ENCODE results near the gene RAB11B.
"Not testable (repeated sequence)": the region's sequence is repeated elsewhere in the genome, so short reads cannot be mapped to it uniquely, and the experiment has no call there.

The RAB11B gene

GRCh38 chr19:8389891-8390616, at the start of gene RAB11B:
Gene RAB11B, plus strand, starts transcription at chr19:8390360. Its CDS starts 57 bp downstream, at chr19:8390417.
- Histone ChIP-seq H3K36me3 (ENCODE audit: insufficient read depth, low read length) (no peaks in the 10 kb centered on the region), H3K27ac (ENCODE audit: low read depth, low read length) (peak within 1 kb of the TSS; percentile 99), H2AFZ (ENCODE audit: low read length, unreplicated experiment) (peak within 1 kb of the TSS; percentile 62), H3K4me3 (ENCODE audit: low read depth, low read length) (peak within 1 kb of the TSS; percentile 98), H3K27me3 (ENCODE audit: insufficient read depth, low read length) (no peaks in the 10 kb centered on the region), H3K4me1 (ENCODE audit: control insufficient read depth, insufficient read depth, low read length, unreplicated experiment) (peaks cover 15% of the 10 kb centered on the region), H3K79me2 (ENCODE audit: control insufficient read depth, insufficient read depth, low read length, unreplicated experiment) (peaks cover 25% of the 10 kb centered on the region)

DNA sequence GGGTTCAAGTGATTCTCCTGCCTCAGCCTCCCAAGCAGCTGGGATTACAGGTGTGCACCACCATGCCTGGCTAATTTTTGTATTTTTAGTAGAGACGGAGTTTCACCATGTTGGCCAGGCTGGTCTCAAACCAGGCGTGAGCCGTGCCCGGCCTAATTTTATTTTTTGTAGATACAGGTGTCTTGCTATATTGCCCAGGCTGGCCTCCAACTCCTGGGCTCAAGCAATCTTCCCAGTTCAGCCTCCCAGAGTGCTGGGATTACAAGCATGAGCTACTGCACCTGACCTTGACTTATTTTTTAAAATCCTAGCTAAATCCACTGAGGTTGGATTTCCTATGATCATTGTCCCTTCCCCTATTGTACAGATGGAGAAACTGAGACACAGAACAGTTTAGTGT, 48.7 kb upstream of the RAB11B start:
- not testable (repeated sequence) for H2AFZ ChIP-seq (ENCODE audit: low read length, unreplicated experiment); H3K27ac ChIP-seq (ENCODE audit: low read depth, low read length); H3K4me3 ChIP-seq (ENCODE audit: low read depth, low read length); H3K36me3 ChIP-seq (ENCODE audit: insufficient read depth, low read length); H3K79me2 ChIP-seq (ENCODE audit: control insufficient read depth, insufficient read depth, low read length, unreplicated experiment); H3K4me1 ChIP-seq (ENCODE audit: control insufficient read depth, insufficient read depth, low read length, unreplicated experiment)
- peaks cover 10% of the 10 kb centered on the region; the same call in 1 of the 2 replicates for H3K27me3 ChIP-seq (ENCODE audit: insufficient read depth, low read length)

- peaks cover 10% of the 10 kb centered on the region; the same call in 1 of the 2 replicates for H3K27me3 ChIP-seq (ENCODE audit: insufficient read depth, low read length)
- no peak overlapping the region for H3K27ac ChIP-seq (ENCODE audit: low read depth, low read length)
- H3K79me2 ChIP-seq (ENCODE audit: control insufficient read depth, insufficient read depth, low read length, unreplicated experiment), result no peaks in the 10 kb centered on the region
- H3K36me3 ChIP-seq (ENCODE audit: insufficient read depth, low read length), result no peaks in the 10 kb centered on the region
- no peaks in the 10 kb centered on the region for H3K4me1 ChIP-seq (ENCODE audit: control insufficient read depth, insufficient read depth, low read length, unreplicated experiment)
- no peak overlapping the region for H2AFZ ChIP-seq (ENCODE audit: low read length, unreplicated experiment)
- no peak overlapping the region for H3K4me3 ChIP-seq (ENCODE audit: low read depth, low read length)
Measured at GRCh38 chr19:8342316-8342683, 47.9 kb upstream of the RAB11B start.

- peak within 1 kb of the TSS; percentile 63 for H3K4me3 ChIP-seq (ENCODE audit: low read depth, low read length)
- no peak within 1 kb of the TSS for H3K27ac ChIP-seq (ENCODE audit: low read depth, low read length)
- no peaks in the 10 kb centered on the region for H3K36me3 ChIP-seq (ENCODE audit: insufficient read depth, low read length)
- peak within 1 kb of the TSS; percentile 25 for H2AFZ ChIP-seq (ENCODE audit: low read length, unreplicated experiment)
- no peaks in the 10 kb centered on the region for H3K79me2 ChIP-seq (ENCODE audit: control insufficient read depth, insufficient read depth, low read length, unreplicated experiment)
- H3K4me1 ChIP-seq (ENCODE audit: control insufficient read depth, insufficient read depth, low read length, unreplicated experiment), result no peaks in the 10 kb centered on the region
- H3K27me3 ChIP-seq (ENCODE audit: insufficient read depth, low read length), result peaks cover 10% of the 10 kb centered on the region; the same call in 1 of the 2 replicates
Measured at GRCh38 chr19:8342684-8343482, 47.3 kb upstream of the RAB11B start, which contains the start of gene KANK3. Gene KANK3, minus strand, starts transcription at chr19:8343262. Its CDS starts 5,434 bp downstream, at chr19:8337828.

DNA sequence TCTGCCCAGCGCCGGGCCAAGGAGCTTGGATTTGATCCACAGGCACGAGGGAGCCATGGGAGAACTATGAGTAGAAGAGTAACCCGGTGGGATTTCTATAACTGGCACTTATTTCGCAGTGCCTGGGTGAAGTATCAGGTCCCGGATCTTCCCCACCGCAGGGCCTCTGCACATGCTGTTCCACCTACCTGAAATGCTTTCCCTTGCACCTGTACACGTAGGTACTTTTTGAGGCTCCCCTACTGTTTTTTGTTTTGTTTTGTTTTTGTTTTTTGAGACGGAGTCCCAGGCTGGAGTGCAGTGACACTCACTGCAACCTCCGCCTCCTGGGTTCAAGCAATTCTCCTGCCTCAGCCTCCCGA, 46.7 kb upstream of the RAB11B start:
- Histone ChIP-seq H3K27me3 (ENCODE audit: insufficient read depth, low read length) (peaks cover 10% of the 10 kb centered on the region; the same call in 1 of the 2 replicates), H3K4me1 (ENCODE audit: control insufficient read depth, insufficient read depth, low read length, unreplicated experiment) (no peaks in the 10 kb centered on the region), H3K27ac (ENCODE audit: low read depth, low read length) (no peak overlapping the region), H2AFZ (ENCODE audit: low read length, unreplicated experiment) (no peak overlapping the region), H3K4me3 (ENCODE audit: low read depth, low read length) (peak overlapping the region; percentile 63; the same call in 1 of the 2 replicates), H3K36me3 (ENCODE audit: insufficient read depth, low read length) (no peaks in the 10 kb centered on the region), H3K79me2 (ENCODE audit: control insufficient read depth, insufficient read depth, low read length, unreplicated experiment) (no peaks in the 10 kb centered on the region)

DNA sequence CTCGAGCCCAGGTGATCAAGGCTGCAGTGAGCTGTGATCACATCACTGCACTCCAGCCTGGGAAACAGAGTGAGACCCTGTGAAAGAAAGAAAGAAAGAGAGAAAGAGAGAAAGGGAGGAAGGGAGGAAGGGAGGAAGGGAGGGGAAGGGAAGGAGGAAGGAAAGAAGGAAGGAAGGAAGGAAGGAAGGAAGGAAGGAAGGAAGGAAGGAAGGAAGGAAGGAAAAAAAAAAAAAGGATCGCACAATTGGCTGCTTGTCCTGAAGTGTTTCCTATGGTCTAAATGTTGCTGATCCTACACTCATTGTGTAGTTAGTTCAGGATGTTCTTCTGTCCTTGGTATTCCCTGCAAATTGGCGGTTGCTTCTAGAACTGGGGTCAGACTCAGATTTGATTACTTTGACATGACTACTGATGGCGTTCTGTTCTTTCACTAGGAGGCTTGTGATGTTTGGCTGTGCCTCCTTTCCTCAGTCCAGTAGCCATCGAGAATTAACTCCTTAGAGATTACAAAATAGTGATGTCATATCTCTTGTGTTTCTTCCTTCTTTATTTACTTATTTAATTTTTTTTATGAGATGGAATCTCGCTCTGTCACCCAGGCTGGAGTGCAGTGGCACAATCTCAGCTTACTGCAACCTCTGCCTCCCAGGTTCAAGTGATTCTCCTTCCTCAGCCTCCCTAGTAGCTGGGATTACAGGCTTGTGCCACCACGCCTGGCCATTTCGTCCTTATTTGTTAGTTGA, 40.4 kb upstream of the RAB11B start:
- not testable (repeated sequence) for H3K4me1 ChIP-seq (ENCODE audit: control insufficient read depth, insufficient read depth, low read length, unreplicated experiment); H2AFZ ChIP-seq (ENCODE audit: low read length, unreplicated experiment); H3K79me2 ChIP-seq (ENCODE audit: control insufficient read depth, insufficient read depth, low read length, unreplicated experiment); H3K36me3 ChIP-seq (ENCODE audit: insufficient read depth, low read length); H3K4me3 ChIP-seq (ENCODE audit: low read depth, low read length); H3K27me3 ChIP-seq (ENCODE audit: insufficient read depth, low read length); H3K27ac ChIP-seq (ENCODE audit: low read depth, low read length)

GRCh38 chr19:8352134-8352827, 37.9 kb upstream of the RAB11B start:
- peak overlapping the region; percentile 55 for H3K4me3 ChIP-seq (ENCODE audit: low read depth, low read length)
- peaks cover 18% of the 10 kb centered on the region for H3K4me1 ChIP-seq (ENCODE audit: control insufficient read depth, insufficient read depth, low read length, unreplicated experiment)
- no peak overlapping the region for H3K27ac ChIP-seq (ENCODE audit: low read depth, low read length)
- H3K79me2 ChIP-seq (ENCODE audit: control insufficient read depth, insufficient read depth, low read length, unreplicated experiment), result no peaks in the 10 kb centered on the region
- peak overlapping the region; percentile 12 for H2AFZ ChIP-seq (ENCODE audit: low read length, unreplicated experiment)
- H3K36me3 ChIP-seq (ENCODE audit: insufficient read depth, low read length), result no peaks in the 10 kb centered on the region
- no peaks in the 10 kb centered on the region for H3K27me3 ChIP-seq (ENCODE audit: insufficient read depth, low read length)

DNA sequence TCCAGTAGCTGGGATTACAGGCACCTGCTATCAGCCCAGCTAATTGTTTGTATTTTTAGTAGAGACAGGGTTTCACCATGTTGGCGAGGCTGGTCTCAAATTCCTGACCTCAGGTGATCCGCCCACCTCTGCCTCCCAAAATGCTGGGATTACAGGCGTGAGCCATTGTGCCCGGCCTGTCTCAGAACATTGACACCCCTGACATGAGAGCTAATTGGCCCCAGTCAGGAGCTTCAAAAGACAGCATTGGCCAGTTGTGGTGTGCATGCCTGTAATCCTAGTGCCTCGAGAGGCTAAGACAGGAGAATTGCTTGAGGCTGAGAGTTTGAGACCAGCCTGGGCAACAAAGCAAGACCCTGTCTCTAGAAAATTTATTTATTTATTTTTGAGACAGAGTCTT, 37.3 kb upstream of the RAB11B start:
- H2AFZ ChIP-seq (ENCODE audit: low read length, unreplicated experiment); H3K27me3 ChIP-seq (ENCODE audit: insufficient read depth, low read length); H3K4me3 ChIP-seq (ENCODE audit: low read depth, low read length); H3K27ac ChIP-seq (ENCODE audit: low read depth, low read length); H3K36me3 ChIP-seq (ENCODE audit: insufficient read depth, low read length); H3K79me2 ChIP-seq (ENCODE audit: control insufficient read depth, insufficient read depth, low read length, unreplicated experiment): not testable (repeated sequence)
- H3K4me1 ChIP-seq (ENCODE audit: control insufficient read depth, insufficient read depth, low read length, unreplicated experiment), result peaks cover 18% of the 10 kb centered on the region

- Histone ChIP-seq H3K27ac (ENCODE audit: low read depth, low read length) (peak overlapping the region; percentile 98), H3K36me3 (ENCODE audit: insufficient read depth, low read length) (no peaks in the 10 kb centered on the region), H3K4me1 (ENCODE audit: control insufficient read depth, insufficient read depth, low read length, unreplicated experiment) (peaks cover 24% of the 10 kb centered on the region), H2AFZ (ENCODE audit: low read length, unreplicated experiment) (no peak overlapping the region), H3K4me3 (ENCODE audit: low read depth, low read length) (peak overlapping the region; percentile 47; the same call in 1 of the 2 replicates), H3K79me2 (ENCODE audit: control insufficient read depth, insufficient read depth, low read length, unreplicated experiment) (no peaks in the 10 kb centered on the region), H3K27me3 (ENCODE audit: insufficient read depth, low read length) (no peaks in the 10 kb centered on the region)
Measured at GRCh38 chr19:8355631-8356402, 34.3 kb upstream of the RAB11B start.
